Stimulated activated CD8-positive, alpha-beta memory T cell treated with anti-CD3 and anti-CD28 coated beads, Interleukin-7, amount 100 ng/mL, for 48 hours (primary cell): ENCODE data around the gene TTC16.
A peak's percentile ranks its signal among the peaks of the same experiment; 100 is the strongest.

Source experiments
- DNase-seq, 2 donors: peaks; one replicate each; pipeline ENCODE4 v3.0.0-alpha.2; 2020; ENCODE audit warnings: low read depth in 1 of 2; ENCODE audit errors: extremely low read depth in 1 of 2

Gene TTC16, protein sequence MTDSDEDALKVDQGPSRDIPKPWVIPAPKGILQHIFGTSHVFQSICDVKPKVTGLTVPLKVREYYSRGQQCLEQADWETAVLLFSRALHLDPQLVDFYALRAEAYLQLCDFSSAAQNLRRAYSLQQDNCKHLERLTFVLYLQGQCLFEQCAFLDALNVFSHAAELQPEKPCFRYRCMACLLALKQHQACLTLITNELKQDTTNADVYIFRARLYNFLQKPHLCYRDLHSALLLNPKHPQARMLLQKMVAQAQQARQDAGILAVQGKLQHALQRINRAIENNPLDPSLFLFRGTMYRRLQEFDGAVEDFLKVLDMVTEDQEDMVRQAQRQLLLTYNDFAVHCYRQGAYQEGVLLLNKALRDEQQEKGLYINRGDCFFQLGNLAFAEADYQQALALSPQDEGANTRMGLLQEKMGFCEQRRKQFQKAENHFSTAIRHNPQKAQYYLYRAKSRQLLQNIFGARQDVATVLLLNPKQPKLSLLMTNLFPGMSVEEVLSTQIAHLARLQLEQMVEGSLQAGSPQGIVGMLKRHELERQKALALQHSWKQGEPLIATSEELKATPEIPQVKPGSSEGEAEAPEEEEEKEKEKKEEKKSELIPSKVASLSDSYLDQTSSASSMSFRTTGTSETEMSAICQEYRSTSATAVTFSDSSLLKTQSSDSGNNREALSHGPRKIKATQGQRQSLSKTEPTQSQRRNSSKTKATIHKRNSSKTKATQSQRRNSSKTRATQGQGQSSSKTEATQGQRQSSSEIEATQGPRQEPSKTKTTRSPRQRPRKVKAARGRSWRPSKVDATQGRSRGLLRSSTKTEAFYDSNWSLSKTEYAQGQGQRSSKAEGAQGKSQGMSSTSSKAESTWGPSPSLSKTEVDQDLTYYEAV

DNA sequence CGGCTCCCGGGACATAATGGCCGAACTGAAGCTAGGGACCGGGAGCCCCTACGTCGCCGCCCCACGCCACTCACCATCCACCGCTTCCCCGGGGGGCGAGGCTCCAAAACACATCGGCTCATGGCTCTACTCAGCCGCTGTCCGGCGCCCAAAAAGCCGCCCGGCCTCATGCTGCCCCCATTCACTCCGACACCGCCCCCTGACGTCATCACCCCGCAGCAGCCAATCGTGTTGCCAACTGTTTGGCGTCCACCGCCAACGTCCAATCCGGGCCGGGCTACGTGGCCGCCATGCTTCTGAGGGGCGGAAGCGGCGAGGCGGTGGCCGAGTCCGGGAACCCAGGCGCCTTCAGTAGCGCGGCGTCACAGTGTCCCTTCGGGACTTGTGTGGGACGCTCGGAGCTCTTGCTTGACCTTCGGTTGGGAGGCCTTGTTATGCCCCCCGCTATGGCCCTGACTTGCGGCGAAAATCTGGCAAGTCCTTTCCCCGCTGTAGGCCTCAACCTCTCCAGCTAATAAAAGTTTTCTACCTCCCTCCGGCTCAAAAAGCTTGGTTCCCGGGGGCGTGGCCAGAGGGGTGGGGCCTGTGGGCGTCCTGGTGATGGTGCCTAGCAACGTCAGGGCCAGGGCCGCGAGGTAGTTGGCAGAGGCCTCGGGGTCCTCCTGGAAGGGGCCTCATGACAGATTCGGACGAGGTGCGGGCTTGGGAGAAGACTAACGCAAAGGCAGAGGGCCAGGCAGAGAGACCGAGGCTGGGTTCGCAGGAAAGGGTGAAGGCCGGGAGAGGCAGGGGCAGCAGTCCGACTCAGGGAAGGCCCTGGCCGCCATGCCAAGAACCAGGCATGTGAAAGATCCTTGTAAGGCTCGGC lies at the start of gene TTC16, which contains the start of gene PTRH1:
Gene TTC16, plus strand, starts transcription at position 610 of the 868 bp plus-strand sequence. Its CDS starts 67 bp downstream, at position 677.
Gene PTRH1, minus strand, starts transcription at position 194 of the 868 bp plus-strand sequence. Its CDS starts 24 bp downstream, at position 170.
- peak; percentile 93 to 97 for DNase-seq

DNA sequence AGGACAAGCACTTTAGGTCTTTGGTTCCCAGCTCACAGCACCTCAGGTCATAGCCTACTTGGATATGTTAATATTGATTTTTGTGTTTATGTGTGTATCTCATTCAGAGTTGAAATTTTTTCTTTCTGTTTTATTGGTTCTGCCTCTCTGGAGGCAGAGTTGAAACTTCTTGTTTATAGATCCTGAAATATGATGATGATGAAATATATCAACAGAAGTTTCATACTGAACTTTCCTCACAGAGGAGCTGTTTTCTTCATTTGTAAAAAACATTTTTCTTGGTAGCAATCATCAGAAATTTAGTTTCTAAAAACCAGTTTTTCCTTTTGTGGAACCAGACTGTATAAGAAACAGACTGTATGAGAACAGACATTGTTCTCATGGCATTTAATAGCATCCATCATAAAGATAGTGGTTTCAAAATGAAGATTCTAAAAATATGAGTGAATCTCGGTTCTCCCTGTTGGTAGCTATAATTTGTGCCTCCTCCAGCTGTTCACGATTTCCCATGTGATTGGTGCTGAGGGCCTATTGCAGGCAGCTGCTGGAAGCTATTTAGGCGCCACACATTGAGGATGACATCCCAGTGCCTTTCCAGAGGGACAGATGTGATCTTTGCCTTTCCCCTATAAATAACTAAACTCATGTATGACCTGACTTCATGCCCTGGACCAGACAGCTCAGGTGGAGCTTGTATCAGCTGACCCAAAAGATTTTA lies 48.6 kb upstream of the TTC16 start:
- no peak for DNase-seq

DNA sequence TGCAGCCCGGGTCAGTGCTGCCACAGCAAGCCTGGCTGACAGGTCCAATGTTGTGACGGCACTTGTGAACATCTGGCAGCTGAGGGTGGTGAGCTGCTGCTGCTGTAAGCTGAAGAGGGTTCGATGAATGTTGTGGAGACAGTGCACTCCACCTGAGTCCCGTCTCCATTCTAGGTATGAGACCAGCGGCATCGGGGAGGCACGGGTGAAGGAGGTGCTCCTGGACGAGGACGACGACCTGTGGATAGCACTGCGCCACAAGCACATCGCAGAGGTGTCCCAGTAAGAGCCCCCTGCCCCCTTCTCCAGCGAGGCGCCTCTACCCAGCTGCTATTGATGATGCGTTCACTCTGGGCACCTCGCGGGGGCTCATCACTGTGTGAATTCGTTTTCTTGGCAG lies 48.0 kb upstream of the TTC16 start:
- no peak for DNase-seq

DNA sequence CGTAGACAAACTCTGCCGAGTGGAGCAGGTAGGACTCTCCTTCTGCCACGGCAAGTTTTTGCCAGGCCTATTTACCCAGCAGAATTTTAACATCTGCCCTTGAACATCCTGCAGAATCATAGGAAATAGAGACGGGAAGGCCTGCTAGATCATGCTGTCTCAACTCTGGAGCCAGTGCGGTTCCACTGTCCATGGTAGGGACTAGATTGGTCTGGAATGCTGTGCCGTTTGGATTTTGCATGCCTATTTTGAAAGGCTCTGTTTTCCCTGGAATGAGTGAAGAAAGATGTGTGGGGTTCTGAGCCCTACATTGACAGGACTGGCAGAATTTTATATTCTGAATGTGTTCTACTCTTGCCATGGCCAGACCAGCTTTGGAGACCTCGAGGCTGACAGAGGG lies 42.6 kb upstream of the TTC16 start:
- DNase-seq, result no peak

DNA sequence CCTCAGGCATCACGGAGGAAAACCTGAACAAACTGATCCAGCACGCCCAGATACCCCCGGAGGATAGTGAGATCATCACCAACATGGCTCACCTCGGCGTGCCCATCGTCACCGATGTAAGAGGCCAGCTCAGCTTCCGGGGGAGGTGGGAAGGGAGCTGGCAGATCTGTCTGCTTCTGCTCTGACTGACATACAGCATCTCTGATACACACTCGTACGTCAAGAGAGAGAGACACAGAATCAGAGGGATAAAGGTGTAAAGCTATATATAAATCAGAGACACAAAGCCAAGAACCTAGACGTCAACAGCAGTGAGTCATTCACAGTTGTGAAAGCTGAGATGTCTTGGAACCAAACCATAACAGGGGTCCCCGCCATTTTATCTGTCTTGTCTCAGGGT lies 39.2 kb upstream of the TTC16 start:
- DNase-seq, result no peak

DNA sequence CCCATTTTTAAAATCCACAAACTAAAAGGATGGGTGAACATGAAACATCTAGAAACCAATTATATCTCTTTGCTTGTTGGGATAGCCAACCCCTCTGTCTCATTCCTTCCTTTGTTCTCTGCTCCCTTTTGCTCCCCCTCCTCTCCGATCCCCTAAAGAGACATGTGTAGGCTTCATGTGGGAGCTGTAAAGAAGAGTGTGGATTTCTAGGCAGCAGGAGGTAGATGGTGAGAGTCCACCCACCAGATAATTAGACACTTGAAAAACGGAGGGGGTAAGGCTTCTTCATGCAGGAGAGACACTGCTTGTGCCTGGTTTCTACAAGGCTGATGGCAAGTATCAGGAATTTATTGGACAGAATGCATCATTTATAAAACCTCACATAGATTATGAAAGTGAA lies 36.4 kb upstream of the TTC16 start:
- no peak for DNase-seq

DNA sequence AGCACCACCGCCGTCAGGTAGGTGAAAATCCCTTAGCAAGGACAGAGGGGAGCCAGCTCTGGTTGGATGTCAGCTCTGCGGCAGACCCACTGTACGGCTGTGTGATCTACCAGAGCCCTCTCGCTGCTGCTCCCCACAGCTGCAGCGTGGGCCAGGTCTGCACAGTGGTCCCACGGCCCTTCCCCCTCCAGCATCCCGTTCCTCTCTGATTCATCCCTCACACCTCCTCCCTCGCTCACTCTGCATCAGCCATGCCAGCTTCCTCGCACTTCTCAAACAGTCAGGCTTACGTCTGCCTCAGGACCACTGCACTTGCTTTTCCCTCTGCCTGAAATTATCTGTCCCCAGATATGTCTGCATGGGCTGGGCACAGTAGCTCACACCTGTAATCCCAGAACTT lies 35.7 kb upstream of the TTC16 start:
- DNase-seq, result no peak

DNA sequence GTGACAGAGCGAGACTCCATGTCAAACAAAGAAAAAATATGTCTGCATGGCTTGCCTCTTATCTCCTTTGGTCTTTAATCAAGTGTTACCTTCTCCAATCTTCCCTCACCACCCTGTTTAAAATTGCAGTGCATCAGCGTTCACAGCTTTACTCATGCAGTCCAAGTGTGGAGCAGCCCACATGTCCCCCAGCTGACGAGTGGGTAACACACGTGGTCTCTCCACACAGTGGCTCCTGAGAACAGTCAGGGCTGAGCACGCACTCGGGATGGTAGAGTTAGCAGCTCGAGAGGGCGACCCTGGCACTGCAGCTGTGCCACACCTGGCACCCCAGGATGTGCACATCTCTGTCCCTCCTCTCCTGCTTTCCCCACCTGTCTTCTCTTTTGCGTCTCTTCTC lies 35.0 kb upstream of the TTC16 start:
- DNase-seq, result no peak

DNA sequence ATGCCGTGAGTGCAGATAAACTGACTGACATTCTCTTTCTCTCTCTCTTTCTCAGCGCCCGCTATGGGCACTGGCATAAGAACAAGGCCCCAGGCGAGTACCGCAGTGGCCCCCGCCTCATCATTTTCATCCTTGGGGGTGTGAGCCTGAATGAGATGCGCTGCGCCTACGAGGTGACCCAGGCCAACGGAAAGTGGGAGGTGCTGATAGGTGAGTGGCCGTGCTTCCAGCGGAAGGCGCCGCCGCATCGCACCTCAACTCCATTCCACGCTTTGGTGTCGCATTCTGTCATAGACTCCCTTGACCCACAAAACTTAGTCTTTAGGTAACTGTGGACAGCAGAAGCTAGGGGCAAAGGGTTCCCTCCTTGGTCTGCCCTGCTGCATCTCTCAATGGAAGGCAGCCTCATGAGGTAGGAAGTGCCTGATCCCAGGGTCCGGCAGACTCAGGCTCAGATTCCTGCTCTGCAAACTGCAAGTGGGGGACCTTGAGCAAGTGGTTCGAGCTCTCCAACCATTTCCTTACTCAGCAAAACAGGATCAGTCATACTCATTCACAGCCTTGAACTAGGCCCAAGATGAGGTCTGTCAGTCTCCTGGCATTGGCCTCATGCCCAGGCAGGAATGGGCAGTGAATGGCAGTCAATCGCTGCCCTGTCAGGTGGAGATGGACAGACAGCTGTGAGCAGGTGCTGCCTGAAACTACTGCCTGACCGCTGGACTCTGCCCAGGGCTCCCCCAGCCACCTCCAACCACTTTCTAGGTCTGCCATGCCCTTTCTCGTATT lies 33.3 kb upstream of the TTC16 start:
- DNase-seq, result no peak

DNA sequence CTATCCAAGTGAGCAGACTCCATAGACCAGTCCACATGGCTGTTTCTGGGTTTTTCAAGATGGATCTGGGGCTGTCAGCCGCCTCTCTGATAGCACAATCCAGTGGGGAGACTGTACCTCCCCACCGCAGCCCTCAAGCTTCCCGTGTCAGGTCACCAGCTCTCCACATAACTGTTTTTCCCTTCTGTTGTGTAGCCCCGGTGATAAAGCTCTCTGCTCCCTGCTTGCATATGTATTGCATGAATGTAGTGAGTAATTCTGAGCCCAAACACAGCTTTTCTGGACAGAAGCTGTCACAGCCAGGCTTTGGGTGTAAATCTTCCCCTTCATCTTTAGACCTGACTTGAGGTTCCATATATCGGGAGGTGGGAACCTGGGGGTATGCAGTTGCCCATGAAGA lies 32.2 kb upstream of the TTC16 start:
- no peak for DNase-seq

DNA sequence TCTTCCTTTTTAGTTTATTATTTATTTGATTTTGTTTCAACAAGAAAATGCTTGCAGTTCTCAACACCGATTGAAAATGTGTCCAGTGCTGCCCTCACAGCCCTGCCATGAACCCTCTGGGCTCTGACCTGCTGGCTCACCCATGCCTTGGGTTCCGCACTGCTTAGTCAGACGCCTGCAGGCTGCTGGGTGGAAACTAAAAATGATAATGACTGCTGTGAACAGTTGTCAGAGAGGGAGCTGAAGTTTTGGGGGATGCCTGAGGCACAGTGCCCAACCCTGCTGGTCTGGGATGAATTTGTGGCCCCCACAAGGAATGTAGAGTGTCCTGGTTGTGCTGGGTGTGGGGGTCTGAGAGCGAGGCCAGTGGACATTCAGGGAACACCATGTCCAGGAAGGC lies 31.3 kb upstream of the TTC16 start:
- DNase-seq, result no peak

DNA sequence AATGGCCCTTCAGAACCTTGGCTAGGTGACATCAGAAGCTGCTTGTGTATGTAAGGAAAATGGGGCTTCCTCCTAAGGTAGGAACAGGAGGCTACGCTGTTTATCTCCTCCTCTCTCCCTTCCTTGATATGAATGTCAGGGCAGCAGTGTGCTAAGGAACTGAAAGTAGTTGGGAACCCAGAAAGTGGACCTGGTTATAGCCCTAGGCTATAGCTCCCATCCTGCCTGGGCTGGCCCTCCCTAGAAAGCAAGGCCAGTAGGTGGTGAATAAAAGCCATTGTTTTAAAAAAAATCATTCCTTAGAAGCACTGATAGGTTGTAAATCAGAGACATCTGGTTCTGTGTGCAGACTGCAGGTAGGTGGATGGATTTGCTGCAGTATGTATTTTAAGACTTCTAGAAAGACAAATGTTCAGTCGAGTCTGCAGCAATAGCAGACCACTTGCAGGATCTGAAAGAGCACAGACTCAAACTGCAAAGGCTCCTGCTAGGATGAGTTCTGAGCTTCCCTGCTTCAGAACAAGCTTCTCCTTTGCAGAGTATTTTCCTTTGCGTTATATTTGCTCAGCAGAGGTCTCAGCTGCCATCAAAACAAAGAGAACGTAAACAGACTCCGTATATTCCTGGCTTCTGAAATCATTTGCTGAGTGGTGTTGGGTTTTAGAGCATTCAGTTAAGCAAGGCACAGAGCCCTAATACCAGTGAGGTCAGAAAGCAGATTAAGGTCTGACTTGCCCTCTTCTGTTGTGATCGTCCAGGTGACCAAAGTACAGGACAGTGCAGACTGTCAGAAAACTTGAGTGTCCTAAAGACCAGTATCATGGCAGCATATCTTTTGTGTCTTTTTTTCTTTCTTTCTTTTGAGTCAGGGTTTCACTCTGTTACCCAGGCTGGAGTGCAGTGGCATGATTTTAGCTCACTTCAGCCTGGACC lies 29.2 kb upstream of the TTC16 start:
- DNase-seq, result no peak

DNA sequence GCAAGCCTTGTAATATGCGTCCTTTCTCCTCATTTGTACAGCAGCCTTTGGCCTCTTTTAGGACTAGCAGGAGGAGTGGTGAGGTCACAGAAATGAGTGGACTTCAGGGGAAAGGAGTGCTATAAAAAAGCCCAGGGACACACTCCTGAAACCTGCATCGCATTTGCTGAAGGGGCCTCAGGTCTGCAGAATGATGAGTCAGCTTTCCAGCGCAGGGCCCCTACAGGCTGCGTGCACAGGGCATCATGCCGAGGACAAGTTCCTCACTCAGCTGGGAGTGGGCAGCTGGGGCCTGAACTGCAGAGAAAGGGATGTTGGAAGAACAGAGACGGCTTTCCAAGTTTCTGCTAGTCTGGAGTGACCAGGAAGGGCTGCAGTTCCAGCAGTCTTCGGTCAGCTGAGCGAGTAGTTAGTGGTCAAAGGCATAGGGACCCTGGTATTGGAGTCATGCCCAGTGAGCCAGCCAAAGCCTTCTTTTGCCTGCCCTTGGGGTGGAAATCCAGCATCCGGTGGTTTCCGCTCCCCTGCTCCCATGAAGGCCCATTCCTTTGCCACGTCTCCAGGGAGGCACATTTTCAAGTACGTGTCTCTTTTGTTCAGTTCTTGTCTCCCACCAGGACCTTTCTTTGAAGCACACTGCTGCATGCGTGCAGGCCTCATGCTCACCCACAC lies 26.4 kb upstream of the TTC16 start:
- DNase-seq, result no peak

DNA sequence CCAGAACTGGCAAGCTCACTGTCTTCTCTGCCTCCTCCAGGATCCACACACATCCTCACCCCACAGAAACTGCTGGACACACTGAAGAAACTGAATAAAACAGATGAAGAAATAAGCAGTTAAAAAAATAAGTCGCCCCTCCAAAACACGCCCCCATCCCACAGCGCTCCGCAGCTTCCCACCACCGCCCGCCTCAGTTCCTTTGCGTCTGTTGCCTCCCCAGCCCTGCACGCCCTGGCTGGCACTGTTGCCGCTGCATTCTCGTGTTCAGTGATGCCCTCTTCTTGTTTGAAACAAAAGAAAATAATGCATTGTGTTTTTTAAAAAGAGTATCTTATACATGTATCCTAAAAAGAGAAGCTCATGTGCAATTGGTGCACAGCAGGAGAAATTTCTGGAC lies 25.1 kb upstream of the TTC16 start:
- no peak for DNase-seq

DNA sequence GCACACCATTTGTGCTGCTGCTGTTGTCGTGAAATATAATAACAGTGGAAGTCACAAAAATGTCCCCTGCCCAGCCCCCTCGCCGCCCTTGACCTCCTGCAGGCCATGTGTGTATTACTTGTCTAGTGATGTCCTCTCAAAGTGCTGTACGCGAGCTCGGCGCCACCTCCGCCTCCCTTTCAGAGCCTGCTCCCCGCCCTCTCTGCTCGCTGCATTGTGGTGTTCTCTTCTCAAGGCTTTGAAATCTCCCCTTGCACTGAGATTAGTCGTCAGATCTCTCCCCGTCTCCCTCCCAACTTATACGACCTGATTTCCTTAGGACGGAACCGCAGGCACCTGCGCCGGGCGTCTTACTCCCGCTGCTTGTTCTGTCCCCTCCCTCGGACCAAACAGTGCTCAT lies 23.8 kb upstream of the TTC16 start:
- DNase-seq, result no peak

DNA sequence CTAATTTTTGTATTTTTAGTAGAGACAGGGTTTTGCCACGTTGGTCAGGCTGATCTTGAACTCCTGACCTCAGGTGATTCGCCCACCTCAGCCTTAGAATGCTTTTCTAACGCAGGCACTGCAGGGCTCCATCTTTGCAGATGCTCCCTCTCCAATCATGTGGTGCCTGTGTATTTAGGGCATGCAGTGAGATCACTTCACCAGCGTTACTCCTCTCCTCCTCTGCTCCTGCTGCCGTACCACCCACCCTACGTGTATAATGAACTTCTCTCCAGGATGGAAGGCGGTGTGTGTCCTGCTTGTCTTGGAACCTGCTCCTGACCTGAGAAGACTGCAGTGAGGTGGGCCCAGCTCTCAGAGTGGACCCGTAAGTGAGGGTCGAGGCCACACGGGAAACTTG lies 22.7 kb upstream of the TTC16 start:
- DNase-seq, result no peak

DNA sequence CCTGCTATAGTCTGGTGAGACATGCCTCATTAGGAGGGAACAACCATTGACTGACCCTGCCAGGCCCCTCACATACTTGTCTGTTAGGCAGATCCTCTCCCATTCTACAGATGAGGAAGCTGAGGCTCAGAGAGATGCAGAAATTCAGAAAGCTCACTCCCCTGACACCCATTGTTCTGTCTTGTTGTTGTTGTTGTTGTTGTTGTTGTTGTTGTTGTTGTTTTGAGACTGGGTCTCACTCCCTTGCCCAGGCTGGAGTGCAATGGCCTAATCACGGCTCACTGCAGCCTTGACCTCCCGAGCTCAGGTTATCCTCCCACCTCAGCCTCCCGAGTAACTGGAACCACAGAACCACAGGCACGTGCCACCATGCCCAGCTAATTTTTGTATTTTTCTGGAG lies 22.2 kb upstream of the TTC16 start:
- DNase-seq, result no peak
